Astrocyte (in vitro differentiated cells and primary cell): Measurements from ENCODE around the gene GRAMD1B. TPM values are rescaled to one million over a fixed set of nuclear protein-coding genes. Genes with fewer than 3 reads are reported as not detected.

Experiments
- DNase-seq: peaks from one replicate; pipeline ENCODE4 v3.0.0-alpha.2; 2010; ENCODE audit warnings: low read depth
- FAIRE-seq: peaks from 2 replicates; lab custom pipeline; 2011; peaks lifted over from hg19 to GRCh38; lab: Jason Lieb, UNC
- H2AFZ ChIP-seq: 2 replicates; pipeline ENCODE4 v1.6.0; 2012; ENCODE audit warnings: low read depth, low read length, inconsistent platforms
- H3K27ac ChIP-seq: 2 replicates; pipeline ENCODE4 v1.5.1; 2011; ENCODE audit warnings: low read depth, low read length, inconsistent platforms
- H3K27me3 ChIP-seq: 2 replicates; pipeline ENCODE4 v1.6.0; 2011; ENCODE audit warnings: low read length, inconsistent platforms; ENCODE audit not compliant: insufficient read depth
- H3K36me3 ChIP-seq: 2 replicates; pipeline ENCODE4 v1.5.1; 2011; ENCODE audit warnings: low read length, inconsistent platforms; ENCODE audit not compliant: insufficient read depth
- H3K4me1 ChIP-seq: 2 replicates; pipeline ENCODE4 v1.5.1; 2011; ENCODE audit warnings: low read length, inconsistent platforms; ENCODE audit not compliant: insufficient read depth
- H3K4me2 ChIP-seq: 2 replicates; pipeline ENCODE4 v1.6.0; 2012; ENCODE audit warnings: low read length, inconsistent platforms
- H3K4me3 ChIP-seq: 2 replicates; pipeline ENCODE4 v1.5.1; 2011; ENCODE audit warnings: low read depth, mild to moderate bottlenecking, low read length, inconsistent platforms; ENCODE audit not compliant: insufficient read depth
- H3K79me2 ChIP-seq: 2 replicates; pipeline ENCODE4 v1.6.0; 2012; ENCODE audit warnings: mild to moderate bottlenecking, low read length, inconsistent platforms; ENCODE audit not compliant: insufficient read depth
- H3K9ac ChIP-seq: 2 replicates; pipeline ENCODE4 v1.6.0; 2012; ENCODE audit warnings: mild to moderate bottlenecking, low read length, inconsistent platforms
- H3K9me3 ChIP-seq: 2 replicates; pipeline ENCODE4 v1.5.1; 2012; ENCODE audit warnings: low read depth, mild to moderate bottlenecking, low read length, inconsistent platforms; ENCODE audit not compliant: insufficient read depth
- H4K20me1 ChIP-seq: 2 replicates; pipeline ENCODE4 v1.6.0; 2012; ENCODE audit warnings: low read length, inconsistent platforms; ENCODE audit not compliant: insufficient read depth
- H3K27ac Mint-ChIP-seq: one replicate; pipeline ENCODE4 v1.8.0; 2021; ENCODE audit warnings: mild to moderate bottlenecking, mixed read lengths; ENCODE audit not compliant: unreplicated experiment
- H3K27me3 Mint-ChIP-seq: one replicate; pipeline ENCODE4 v1.8.0; 2021; ENCODE audit warnings: low read depth, mixed read lengths; ENCODE audit not compliant: unreplicated experiment
- H3K36me3 Mint-ChIP-seq: one replicate; pipeline ENCODE4 v1.8.0; 2021; ENCODE audit warnings: low read depth, mixed read lengths; ENCODE audit not compliant: unreplicated experiment
- H3K4me1 Mint-ChIP-seq: one replicate; pipeline ENCODE4 v1.8.0; 2021; ENCODE audit warnings: low read depth, mixed read lengths; ENCODE audit not compliant: unreplicated experiment
- H3K4me3 Mint-ChIP-seq: one replicate; pipeline ENCODE4 v1.8.0; 2021; ENCODE audit warnings: mild to moderate bottlenecking, moderate library complexity, mixed read lengths; ENCODE audit not compliant: unreplicated experiment
- H3K9me3 Mint-ChIP-seq: one replicate; pipeline ENCODE4 v1.8.0; 2021; ENCODE audit warnings: mild to moderate bottlenecking, mixed read lengths; ENCODE audit not compliant: unreplicated experiment
- CTCF ChIP-seq: IDR thresholded peaks from 2 replicates; pipeline ENCODE4 v1.5.1; 2011; ENCODE audit warnings: low read depth, mild to moderate bottlenecking, inconsistent platforms, low read length, moderate library complexity; ENCODE audit not compliant: insufficient read depth
- EZH2 ChIP-seq: IDR thresholded peaks from 2 replicates; pipeline ENCODE4 v1.6.1; 2012; ENCODE audit warnings: mild to moderate bottlenecking, low read length, inconsistent platforms; ENCODE audit not compliant: insufficient read depth
- total RNA-seq: library from RNA; stranded (reverse); gene quantifications from 2 replicates; pipeline ENCODE4 v1.2.1, GENCODE V29; 2021

The GRAMD1B gene
- total RNA-seq, 1 donor from 2014 or later, result 6.5 TPM

- no peak overlapping the region for H3K27ac ChIP-seq
- no peak overlapping the region for H3K9ac ChIP-seq
- FAIRE-seq (no peak), DNase-seq (no peak)
- H3K9me3 ChIP-seq, result no peaks in the 10 kb centered on the region
- no peaks in the 10 kb centered on the region for H3K36me3 ChIP-seq
- TF ChIP-seq CTCF, result no peak
- no peak for TF ChIP-seq EZH2
- peaks cover 2% of the 10 kb centered on the region for H3K27me3 Mint-ChIP-seq
- peaks cover 1% of the 10 kb centered on the region for H3K36me3 Mint-ChIP-seq
- no peak overlapping the region for H2AFZ ChIP-seq
- no peak overlapping the region for H3K27ac Mint-ChIP-seq
- no peak overlapping the region for H3K4me2 ChIP-seq
- H3K79me2 ChIP-seq, result no peaks in the 10 kb centered on the region
- no peaks in the 10 kb centered on the region for H3K9me3 Mint-ChIP-seq
- H3K4me1 Mint-ChIP-seq, result peaks cover 19% of the 10 kb centered on the region
- no peak overlapping the region for H3K4me3 Mint-ChIP-seq
- no peaks in the 10 kb centered on the region for H4K20me1 ChIP-seq
- no peak overlapping the region for H3K4me3 ChIP-seq
- H3K4me1 ChIP-seq, result peaks cover 15% of the 10 kb centered on the region
- H3K27me3 ChIP-seq, result no peaks in the 10 kb centered on the region
Measured at GRCh38 chr11:123479048-123479837, 49.2 kb downstream of the GRAMD1B start.

- H3K36me3 Mint-ChIP-seq, result peaks cover 4% of the 10 kb centered on the region
- no peak for DNase-seq
- H4K20me1 ChIP-seq, result no peaks in the 10 kb centered on the region
- TF ChIP-seq CTCF, result no peak
- no peak for TF ChIP-seq EZH2
- no peak overlapping the region for H3K4me3 ChIP-seq
- no peak overlapping the region for H3K27ac ChIP-seq
- no peak overlapping the region for H3K4me2 ChIP-seq
- peaks cover 4% of the 10 kb centered on the region for H3K4me1 ChIP-seq
- no peaks in the 10 kb centered on the region for H3K9me3 ChIP-seq
- no peak overlapping the region for H2AFZ ChIP-seq
- peaks cover 8% of the 10 kb centered on the region for H3K4me1 Mint-ChIP-seq
- H3K4me3 Mint-ChIP-seq, result no peak overlapping the region
- no peaks in the 10 kb centered on the region for H3K79me2 ChIP-seq
- no peak for FAIRE-seq
- no peaks in the 10 kb centered on the region for H3K36me3 ChIP-seq
- H3K9me3 Mint-ChIP-seq, result no peaks in the 10 kb centered on the region
- H3K27me3 Mint-ChIP-seq, result peaks cover 2% of the 10 kb centered on the region
- H3K9ac ChIP-seq, result no peak overlapping the region
- H3K27me3 ChIP-seq, result no peaks in the 10 kb centered on the region
- H3K27ac Mint-ChIP-seq, result no peak overlapping the region
Measured at GRCh38 chr11:123480290-123480815, 50.3 kb downstream of the GRAMD1B start.

GRCh38 chr11:123480882-123481281, 50.8 kb downstream of the GRAMD1B start:
- no peak for DNase-seq
- H4K20me1 ChIP-seq, result no peaks in the 10 kb centered on the region
- H3K79me2 ChIP-seq, result no peaks in the 10 kb centered on the region
- Mint-ChIP-seq H3K27me3 (peaks cover 2% of the 10 kb centered on the region), H3K27ac (no peak overlapping the region), H3K9me3 (no peaks in the 10 kb centered on the region), H3K4me1 (peaks cover 3% of the 10 kb centered on the region), H3K36me3 (peaks cover 4% of the 10 kb centered on the region), H3K4me3 (no peak overlapping the region)
- FAIRE-seq, result no peak
- H3K36me3 ChIP-seq, result no peaks in the 10 kb centered on the region
- H3K4me2 ChIP-seq, result no peak overlapping the region
- H3K9me3 ChIP-seq, result no peaks in the 10 kb centered on the region
- no peak overlapping the region for H3K27ac ChIP-seq
- no peak overlapping the region for H2AFZ ChIP-seq
- TF ChIP-seq EZH2, result no peak
- TF ChIP-seq CTCF, result no peak
- H3K27me3 ChIP-seq, result no peaks in the 10 kb centered on the region
- no peak overlapping the region for H3K9ac ChIP-seq
- no peak overlapping the region for H3K4me3 ChIP-seq
- H3K4me1 ChIP-seq, result peaks cover 2% of the 10 kb centered on the region
